OCI-LY1 (cell line): ENCODE measurements around the gene NTRK3.

Experiments used
- EZH2 ChIP-seq: fragments of 200-600 bp; sonication (generic), shearing (Covaris generic); IDR thresholded peaks from 2 replicates; pipeline ENCODE4 v1.8.0; 2017; ENCODE audit warnings: borderline replicate concordance, mixed run types, mild to moderate bottlenecking, antibody characterized with exemption, low read length, moderate library complexity, mixed read lengths
- TF ChIP-seq, protein P1 (sequence below): fragments of 200-600 bp; sonication (generic), shearing (Covaris generic); IDR thresholded peaks from 2 replicates; pipeline ENCODE4 v1.5.1; 2017; ENCODE audit warnings: mild to moderate bottlenecking, antibody characterized with exemption, low read length, moderate library complexity, mixed read lengths

DNA sequence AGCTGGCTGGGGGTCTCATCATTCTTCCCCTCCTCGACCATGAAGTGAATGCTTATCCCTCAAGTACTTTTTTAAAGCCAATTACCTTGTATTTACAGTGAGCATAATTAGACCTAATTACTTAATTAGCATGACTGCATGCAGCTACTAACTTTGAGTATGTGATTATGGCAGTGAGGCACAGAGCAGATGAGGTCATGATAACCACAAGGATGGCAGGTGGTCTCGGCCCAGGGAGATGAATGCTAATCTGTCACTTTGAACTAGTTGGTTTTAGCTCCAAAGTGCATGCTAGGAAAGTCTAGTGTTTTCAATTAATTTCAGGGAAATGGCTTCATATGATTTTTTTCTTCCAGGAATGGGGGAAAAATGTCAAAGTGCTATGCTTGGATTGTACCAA is 233.8 kb downstream of the NTRK3 start:
- TF ChIP-seq, protein P1, sequence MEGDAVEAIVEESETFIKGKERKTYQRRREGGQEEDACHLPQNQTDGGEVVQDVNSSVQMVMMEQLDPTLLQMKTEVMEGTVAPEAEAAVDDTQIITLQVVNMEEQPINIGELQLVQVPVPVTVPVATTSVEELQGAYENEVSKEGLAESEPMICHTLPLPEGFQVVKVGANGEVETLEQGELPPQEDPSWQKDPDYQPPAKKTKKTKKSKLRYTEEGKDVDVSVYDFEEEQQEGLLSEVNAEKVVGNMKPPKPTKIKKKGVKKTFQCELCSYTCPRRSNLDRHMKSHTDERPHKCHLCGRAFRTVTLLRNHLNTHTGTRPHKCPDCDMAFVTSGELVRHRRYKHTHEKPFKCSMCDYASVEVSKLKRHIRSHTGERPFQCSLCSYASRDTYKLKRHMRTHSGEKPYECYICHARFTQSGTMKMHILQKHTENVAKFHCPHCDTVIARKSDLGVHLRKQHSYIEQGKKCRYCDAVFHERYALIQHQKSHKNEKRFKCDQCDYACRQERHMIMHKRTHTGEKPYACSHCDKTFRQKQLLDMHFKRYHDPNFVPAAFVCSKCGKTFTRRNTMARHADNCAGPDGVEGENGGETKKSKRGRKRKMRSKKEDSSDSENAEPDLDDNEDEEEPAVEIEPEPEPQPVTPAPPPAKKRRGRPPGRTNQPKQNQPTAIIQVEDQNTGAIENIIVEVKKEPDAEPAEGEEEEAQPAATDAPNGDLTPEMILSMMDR: no peak
- no peak for TF ChIP-seq EZH2
